Measurements from ENCODE around the gene RAB30. TPM values are rescaled to one million over a fixed set of nuclear protein-coding genes. Genes with fewer than 3 reads are reported as not detected.

The RAB30 gene, protein sequence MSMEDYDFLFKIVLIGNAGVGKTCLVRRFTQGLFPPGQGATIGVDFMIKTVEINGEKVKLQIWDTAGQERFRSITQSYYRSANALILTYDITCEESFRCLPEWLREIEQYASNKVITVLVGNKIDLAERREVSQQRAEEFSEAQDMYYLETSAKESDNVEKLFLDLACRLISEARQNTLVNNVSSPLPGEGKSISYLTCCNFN
- total RNA-seq (2022) (1.5 and 2.2 TPM in 2 replicates), Bru-seq, nascent RNA (percentile 44 among the genes with signal in this experiment), BruChase-seq, experiment 1, labeled RNA remaining after a 6-hour chase (percentile 38 among the genes with signal in this experiment), BruChase-seq, experiment 2, labeled RNA remaining after a 2-hour chase (percentile 40 among the genes with signal in this experiment)
- long read RNA-seq, partial matches to known transcripts, result 0 of 1 reads
- long read RNA-seq, other reads (novel, unspliced or antisense), result 1 of 1 reads

DNA sequence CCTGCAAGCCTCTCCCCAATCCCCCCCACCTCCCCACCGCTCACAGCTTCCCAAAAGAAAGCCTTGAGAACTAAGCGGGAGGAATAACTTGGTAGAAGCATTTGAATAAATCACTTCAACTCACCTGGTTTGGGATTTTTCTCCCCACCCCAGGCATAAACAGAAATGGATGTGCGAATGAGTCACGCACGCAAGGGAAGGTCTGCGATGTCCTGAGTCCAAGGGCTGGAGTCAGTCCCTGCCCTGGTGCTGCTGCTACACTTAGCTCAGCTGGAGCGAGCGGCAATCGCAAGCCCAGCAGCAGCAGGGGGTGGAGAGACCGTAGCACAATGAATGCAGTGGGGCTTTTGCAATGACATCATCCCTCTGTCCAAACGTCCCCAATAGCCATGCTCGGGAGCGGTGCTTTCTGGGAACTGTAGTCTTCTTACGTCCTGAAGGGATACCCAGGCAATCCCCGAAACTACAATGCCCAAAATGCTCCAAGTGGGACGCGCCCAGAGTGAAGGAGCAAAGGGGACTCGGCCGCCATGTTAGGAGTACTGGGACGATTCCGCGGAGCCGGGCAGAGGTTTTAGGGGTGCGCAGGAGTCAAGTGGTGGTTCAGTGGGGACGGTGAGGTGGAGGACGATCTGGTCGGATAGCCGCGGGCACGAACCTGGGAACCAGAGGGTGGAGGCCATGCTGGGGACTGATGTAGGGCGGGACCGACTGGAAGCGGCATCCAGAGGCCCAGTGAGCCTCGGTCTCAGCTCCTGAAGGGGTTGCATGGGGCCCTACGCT lies at the start of gene RAB30:
Gene RAB30, minus strand, starts transcription at position 331 of the 783 bp plus-strand sequence. CDS start 74,581 bp downstream, outside the sequence.
- no peak within 1 kb of the TSS for H3K27ac Mint-ChIP-seq (ENCODE audit: unreplicated experiment)
- TF ChIP-seq, protein P1, sequence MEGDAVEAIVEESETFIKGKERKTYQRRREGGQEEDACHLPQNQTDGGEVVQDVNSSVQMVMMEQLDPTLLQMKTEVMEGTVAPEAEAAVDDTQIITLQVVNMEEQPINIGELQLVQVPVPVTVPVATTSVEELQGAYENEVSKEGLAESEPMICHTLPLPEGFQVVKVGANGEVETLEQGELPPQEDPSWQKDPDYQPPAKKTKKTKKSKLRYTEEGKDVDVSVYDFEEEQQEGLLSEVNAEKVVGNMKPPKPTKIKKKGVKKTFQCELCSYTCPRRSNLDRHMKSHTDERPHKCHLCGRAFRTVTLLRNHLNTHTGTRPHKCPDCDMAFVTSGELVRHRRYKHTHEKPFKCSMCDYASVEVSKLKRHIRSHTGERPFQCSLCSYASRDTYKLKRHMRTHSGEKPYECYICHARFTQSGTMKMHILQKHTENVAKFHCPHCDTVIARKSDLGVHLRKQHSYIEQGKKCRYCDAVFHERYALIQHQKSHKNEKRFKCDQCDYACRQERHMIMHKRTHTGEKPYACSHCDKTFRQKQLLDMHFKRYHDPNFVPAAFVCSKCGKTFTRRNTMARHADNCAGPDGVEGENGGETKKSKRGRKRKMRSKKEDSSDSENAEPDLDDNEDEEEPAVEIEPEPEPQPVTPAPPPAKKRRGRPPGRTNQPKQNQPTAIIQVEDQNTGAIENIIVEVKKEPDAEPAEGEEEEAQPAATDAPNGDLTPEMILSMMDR (IDR thresholded peaks at IDR 0.05; ENCODE audit: unreplicated experiment), result no peak
- no peaks in the 10 kb centered on the region for H3K36me3 Mint-ChIP-seq (ENCODE audit: insufficient read depth, unreplicated experiment)
- CTCF ChIA-PET, result interaction anchor here (0.6 to 0.9 kb wide), 2 partner anchors 112 to 171 kb away, joined by 4 to 10 read pairs; partner anchors contain the start of gene DDIAS
- intact Hi-C loops (cut with micrococcal nuclease; ENCODE audit: unreplicated experiment), result loop anchor here (5.0 kb wide), 2 partner anchors 86 to 164 kb away; partner anchors contain the start of gene PCF11
- H3K4me1 Mint-ChIP-seq (ENCODE audit: low read depth, unreplicated experiment), result no peaks in the 10 kb centered on the region
- no TSS peak for BruUV-seq (replicated peaks)
- no peaks in the 10 kb centered on the region for H3K9me3 Mint-ChIP-seq (ENCODE audit: low read depth, unreplicated experiment)
- H3K4me3 Mint-ChIP-seq (ENCODE audit: low read depth, unreplicated experiment), result no peak within 1 kb of the TSS
- peak; percentile 88 for DNase-seq
- no peaks in the 10 kb centered on the region for H3K27me3 Mint-ChIP-seq (ENCODE audit: unreplicated experiment)

DNA sequence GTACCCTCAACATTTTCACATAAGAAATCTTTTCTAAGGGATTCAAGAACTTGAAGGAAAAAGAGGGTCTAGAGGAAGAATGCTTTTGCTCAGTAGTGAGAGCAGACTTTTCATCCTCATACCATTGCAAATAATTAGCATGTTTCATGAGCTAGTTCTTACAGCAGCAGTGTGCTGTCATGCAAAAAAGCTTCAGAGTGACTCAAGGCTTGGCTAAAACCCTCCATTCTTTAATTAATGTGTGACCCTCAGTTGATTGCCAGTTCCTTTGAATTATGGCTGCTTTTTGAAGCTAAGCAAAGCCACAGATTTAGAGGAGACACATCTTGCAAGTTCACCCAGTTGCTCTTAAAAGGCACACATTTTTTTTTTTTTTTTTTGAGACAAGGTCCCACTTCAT lies 48.6 kb upstream of the RAB30 start:
- intact Hi-C loops (cut with micrococcal nuclease; ENCODE audit: unreplicated experiment), result no loop called here
- no peak overlapping the region for H3K4me3 Mint-ChIP-seq (ENCODE audit: low read depth, unreplicated experiment)
- CTCF ChIA-PET, result no interaction called here
- H3K27ac Mint-ChIP-seq (ENCODE audit: unreplicated experiment), result no peak overlapping the region
- TF ChIP-seq, protein P1 (IDR thresholded peaks at IDR 0.05; ENCODE audit: unreplicated experiment), result no peak
- BruUV-seq (replicated peaks), result no TSS peak
- no peak for DNase-seq
- H3K9me3 Mint-ChIP-seq (ENCODE audit: low read depth, unreplicated experiment), result no peaks in the 10 kb centered on the region
- peaks cover 11% of the 10 kb centered on the region for H3K4me1 Mint-ChIP-seq (ENCODE audit: low read depth, unreplicated experiment)
- H3K36me3 Mint-ChIP-seq (ENCODE audit: insufficient read depth, unreplicated experiment), result no peaks in the 10 kb centered on the region
- no peaks in the 10 kb centered on the region for H3K27me3 Mint-ChIP-seq (ENCODE audit: unreplicated experiment)

DNA sequence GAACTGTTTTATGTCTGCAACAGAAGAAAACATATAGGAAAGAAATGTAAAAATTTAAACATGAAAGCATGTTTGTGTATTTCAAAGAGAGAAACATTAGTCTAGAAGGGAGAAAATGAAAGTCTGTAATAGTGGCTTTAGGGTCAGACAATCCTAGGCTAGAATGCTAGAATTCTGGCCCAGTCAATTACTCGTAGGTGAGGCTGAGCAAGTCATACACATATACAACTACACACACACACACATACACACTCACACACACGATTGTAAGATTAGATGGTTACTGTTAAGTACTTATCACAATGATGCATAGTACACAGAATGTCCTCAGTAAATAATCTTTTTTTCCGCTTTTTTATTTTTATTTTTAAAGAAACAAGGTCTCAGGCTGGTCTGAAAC lies 47.5 kb upstream of the RAB30 start:
- TF ChIP-seq, protein P1 (IDR thresholded peaks at IDR 0.05; ENCODE audit: unreplicated experiment), result no peak
- intact Hi-C loops (cut with micrococcal nuclease; ENCODE audit: unreplicated experiment), result no loop called here
- Mint-ChIP-seq H3K36me3 (ENCODE audit: insufficient read depth, unreplicated experiment) (no peaks in the 10 kb centered on the region), H3K27me3 (ENCODE audit: unreplicated experiment) (no peaks in the 10 kb centered on the region), H3K27ac (ENCODE audit: unreplicated experiment) (no peak overlapping the region), H3K4me3 (ENCODE audit: low read depth, unreplicated experiment) (no peak overlapping the region), H3K4me1 (ENCODE audit: low read depth, unreplicated experiment) (peaks cover 2% of the 10 kb centered on the region), H3K9me3 (ENCODE audit: low read depth, unreplicated experiment) (no peaks in the 10 kb centered on the region)
- CTCF ChIA-PET, result no interaction called here
- DNase-seq, result no peak
- no TSS peak for BruUV-seq (replicated peaks)

DNA sequence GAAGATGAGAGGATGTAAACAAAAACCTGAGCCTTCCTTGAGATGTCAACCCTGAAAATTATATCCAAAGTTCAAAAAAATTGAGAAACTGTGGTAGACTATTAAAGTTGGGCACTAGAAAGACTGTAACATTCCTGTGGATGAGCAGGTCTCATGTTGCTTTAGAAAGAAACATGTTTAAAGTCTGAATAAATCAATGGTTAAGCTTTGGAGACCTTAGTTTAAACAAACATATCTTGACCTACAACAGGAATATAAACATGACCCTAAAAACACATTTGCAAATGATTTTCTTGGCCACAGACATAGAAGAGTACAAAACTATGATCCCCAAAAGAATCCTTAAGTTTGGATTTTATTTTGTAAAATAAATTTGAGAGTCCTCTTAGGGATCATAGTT lies 47.1 kb upstream of the RAB30 start:
- Mint-ChIP-seq H3K4me3 (ENCODE audit: low read depth, unreplicated experiment) (no peak overlapping the region), H3K27ac (ENCODE audit: unreplicated experiment) (no peak overlapping the region), H3K4me1 (ENCODE audit: low read depth, unreplicated experiment) (no peaks in the 10 kb centered on the region), H3K27me3 (ENCODE audit: unreplicated experiment) (no peaks in the 10 kb centered on the region), H3K9me3 (ENCODE audit: low read depth, unreplicated experiment) (no peaks in the 10 kb centered on the region), H3K36me3 (ENCODE audit: insufficient read depth, unreplicated experiment) (no peaks in the 10 kb centered on the region)
- intact Hi-C loops (cut with micrococcal nuclease; ENCODE audit: unreplicated experiment), result no loop called here
- DNase-seq, result no peak
- TF ChIP-seq, protein P1 (IDR thresholded peaks at IDR 0.05; ENCODE audit: unreplicated experiment), result no peak
- no TSS peak for BruUV-seq (replicated peaks)
- CTCF ChIA-PET, result no interaction called here

All from Calu3 (cell line).